Ovary (tissue), 3 donors: ENCODE data around the gene IFRD1.

Experiments used
- CTCF ChIP-seq, 3 donors: fragments of 450-650 bp in 2 of 3; fragments of 200-600 bp in 1 of 3; IDR thresholded peaks; one replicate each; pipeline versions ENCODE4 v1.5.1 to v1.8.0; 2016 to 2022; ENCODE audit warnings: antibody characterized with exemption in 3 of 3, mild to moderate bottlenecking in 1 of 3
- EP300 ChIP-seq: sonication (generic); formaldehyde crosslinking; IDR thresholded peaks from one replicate; pipeline ENCODE4 v1.6.1; 2017; ENCODE audit warnings: antibody characterized with exemption
- POLR2A ChIP-seq: fragments of 450-650 bp; IDR thresholded peaks from one replicate; pipeline ENCODE4 v1.6.1; 2017; ENCODE audit warnings: antibody characterized with exemption, mild to moderate bottlenecking, moderate library complexity
- donor health status: DM: no; HTN: no; CAD: no.

- TF ChIP-seq POLR2A (no peak), CTCF (IDR thresholded peaks at IDR 0.05) (no peak), EP300 (no peak)
Measured at GRCh38 chr7:112521942-112522341, 71.7 kb downstream of the IFRD1 start.
